GM12878 (cell line): ENCODE results near the gene JAML. TPM values are rescaled to one million over a fixed set of nuclear protein-coding genes. Genes with fewer than 3 reads are reported as not detected.

Experiments used
- BHLHE40 ChIP-seq, 2 experiments: fragments of 450-650 bp in 1 of 2; IDR thresholded peaks; 2 replicates each; pipeline ENCODE4 v1.6.1; 2011 to 2017; ENCODE audit warnings: low read depth in 2 of 2, borderline replicate concordance in 1 of 2, improper control_type of control experiment in 1 of 2, low read length in 1 of 2, mild to moderate bottlenecking in 1 of 2
- CREM ChIP-seq: IDR thresholded peaks from 2 replicates; pipeline ENCODE4 v1.6.1; 2014; ENCODE audit warnings: antibody characterized with exemption, low read depth
- EED ChIP-seq: sonication (generic); IDR thresholded peaks from 2 replicates; pipeline ENCODE4 v1.6.1; 2016; ENCODE audit warnings: antibody characterized with exemption, low read depth
- ESRRA ChIP-seq: IDR thresholded peaks from 2 replicates; pipeline ENCODE4 v1.6.1; 2012; ENCODE audit warnings: mild to moderate bottlenecking, low read length, improper control_type of control experiment
- GABPA ChIP-seq: IDR thresholded peaks from 2 replicates; pipeline ENCODE4 v1.6.1; 2014; ENCODE audit warnings: antibody characterized with exemption, low read depth, mild to moderate bottlenecking, inconsistent platforms
- GATAD2B ChIP-seq: fragments of 450-650 bp; conservative IDR thresholded peaks from 2 replicates; pipeline ENCODE4 v1.6.1; 2017; ENCODE audit warnings: low read depth, mild to moderate bottlenecking, moderate library complexity
- IKZF2 ChIP-seq, 2 experiments: fragments of 450-650 bp; IDR thresholded peaks; 2 replicates each; pipeline ENCODE4 v1.6.1; 2017; ENCODE audit warnings: mild to moderate bottlenecking in 2 of 2, moderate library complexity in 2 of 2
- MEF2A ChIP-seq: IDR thresholded peaks from 2 replicates; pipeline ENCODE4 v1.6.1; 2011; ENCODE audit warnings: low read depth, mild to moderate bottlenecking, low read length, moderate library complexity; ENCODE audit not compliant: insufficient read depth
- MTA2 ChIP-seq: fragments of 450-650 bp; IDR thresholded peaks from 2 replicates; pipeline ENCODE4 v1.6.1; 2016; ENCODE audit warnings: low read depth, mild to moderate bottlenecking, moderate library complexity
- MXI1 ChIP-seq: fragments of 150-350 bp; IDR thresholded peaks from 2 replicates; pipeline ENCODE4 v1.6.1; 2011; ENCODE audit warnings: low read depth, mild to moderate bottlenecking, inconsistent platforms, low read length, improper control_type of control experiment
- NRF1 ChIP-seq: conservative IDR thresholded peaks from 2 replicates; pipeline ENCODE4 v1.6.1; 2011; ENCODE audit warnings: mild to moderate bottlenecking, low read depth, low read length, improper control_type of control experiment
- POLR2AphosphoS2 ChIP-seq: IDR thresholded peaks from 2 replicates; pipeline ENCODE4 v1.6.1; 2011; ENCODE audit warnings: low read depth, mild to moderate bottlenecking, low read length, improper control_type of control experiment, moderate library complexity
- SREBF2 ChIP-seq: IDR thresholded peaks from 2 replicates; pipeline ENCODE4 v1.6.1; 2012; ENCODE audit warnings: mild to moderate bottlenecking, low read length
- SUPT20H ChIP-seq: IDR thresholded peaks from 2 replicates; pipeline ENCODE4 v1.6.1; 2011; ENCODE audit warnings: low read depth, mild to moderate bottlenecking, low read length, moderate library complexity, borderline replicate concordance; ENCODE audit not compliant: control insufficient read depth
- TCF12 ChIP-seq: IDR thresholded peaks from 2 replicates; pipeline ENCODE4 v1.6.1; 2011; ENCODE audit warnings: low read depth, mild to moderate bottlenecking, low read length
- ZNF24 ChIP-seq: fragments of 450-650 bp; IDR thresholded peaks from 2 replicates; pipeline ENCODE4 v1.6.1; 2017; ENCODE audit warnings: antibody characterized with exemption, mild to moderate bottlenecking
- ZSCAN29 ChIP-seq: fragments of 450-650 bp; IDR thresholded peaks from 2 replicates; pipeline ENCODE4 v1.6.1; 2017; ENCODE audit warnings: mild to moderate bottlenecking, moderate library complexity
- polyA plus RNA-seq, 11 experiments: library from polyadenylated mRNA; depleted of rRNA in 4 of 11; unstranded in 6 of 11; stranded (reverse) in 5 of 11; fragments of >200 nt; fragmentation: Nextera tagmentation in 4 of 11; fragmentation: Illumina TruSeq in 1 of 11; extraction: Ambion mirVana in 4 of 11; extraction: Trizol in 1 of 11; gene quantifications; 1 replicate in 1 of 11; 2 replicates in 10 of 11; pipeline versions ENCODE4 v1.2.1 to v1.2.3, GENCODE V29; 2011 to 2016; ENCODE audit warnings: inconsistent platforms in 2 of 11, missing spikeins in 2 of 11, low read depth in 1 of 11
- total RNA-seq, 4 experiments: library from RNA; depleted of rRNA in 3 of 4; stranded (reverse); fragments of >200 nt in 3 of 4; fragmentation: Illumina TruSeq in 1 of 4; extraction: Trizol in 1 of 4; gene quantifications; 2 replicates each; pipeline versions ENCODE4 v1.2.1 to v1.2.3, GENCODE V29; 2013 to 2021
- TF ChIP-seq, protein P1 (sequence below): fragments of 450-650 bp; IDR thresholded peaks from 2 replicates; pipeline ENCODE4 v1.6.1; 2018; ENCODE audit warnings: borderline replicate concordance, mild to moderate bottlenecking; ENCODE audit not compliant: partially characterized antibody
- TF ChIP-seq, protein P2 (sequence below): fragments of 450-650 bp; IDR thresholded peaks from 2 replicates; pipeline ENCODE4 v1.6.1; 2017; ENCODE audit warnings: mild to moderate bottlenecking, moderate library complexity
- TF ChIP-seq, protein P3 (sequence below): fragments of 450-650 bp; IDR thresholded peaks from 2 replicates; pipeline ENCODE4 v1.6.1; 2017; ENCODE audit warnings: low read depth, mild to moderate bottlenecking, moderate library complexity
- TF ChIP-seq, protein P4 (sequence below): fragments of 450-650 bp; IDR thresholded peaks from 2 replicates; pipeline ENCODE4 v1.6.1; 2016; ENCODE audit warnings: mild to moderate bottlenecking

The JAML gene
- total and polyA plus RNA-seq, 10 of the 15 experiments (the other 5 are each of a cell fraction or from before 2014, with no cell fraction given): 0.60 to 8.1 (median 3.5) TPM

DNA sequence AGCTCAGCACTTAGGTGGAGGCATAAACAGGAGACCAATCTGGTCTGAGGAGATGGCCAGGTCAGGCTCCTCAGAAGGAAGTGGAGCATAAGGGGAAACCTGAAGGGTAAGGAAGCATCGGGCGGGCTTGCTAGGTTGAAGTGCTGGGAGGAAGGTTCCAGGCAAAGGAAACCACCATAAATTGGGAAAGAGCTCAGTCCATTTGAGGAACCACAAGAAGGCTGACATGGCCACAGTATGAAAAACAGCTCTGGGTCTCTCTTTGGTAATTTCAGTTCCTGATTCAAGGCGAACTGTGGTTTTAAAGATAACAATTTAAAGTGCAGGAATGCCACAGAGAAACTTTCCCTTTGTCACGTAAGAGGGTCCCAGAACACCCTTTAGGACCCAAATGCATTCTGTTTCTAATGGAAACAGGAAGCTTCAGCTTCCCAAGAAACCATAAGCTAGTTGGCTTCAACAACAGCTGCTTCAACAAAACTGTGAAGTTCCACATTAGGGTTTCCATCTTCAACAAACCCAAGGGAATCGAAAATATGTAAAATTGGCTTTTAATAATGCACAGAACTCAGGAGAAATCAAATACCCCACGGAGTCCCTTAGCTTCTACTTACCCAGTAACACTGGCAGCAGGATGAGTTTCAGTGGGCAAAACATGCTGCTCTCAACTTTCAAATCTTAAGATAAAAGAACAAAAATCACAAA is 10.4 kb downstream of the JAML start (continued):
- peak; percentile 57; the same call in 1 of the 2 replicates for TF ChIP-seq CREM
- TF ChIP-seq NRF1: no peak
- peak; percentile 29; the same call in 1 of the 2 replicates for TF ChIP-seq TCF12
- TF ChIP-seq, protein P1, sequence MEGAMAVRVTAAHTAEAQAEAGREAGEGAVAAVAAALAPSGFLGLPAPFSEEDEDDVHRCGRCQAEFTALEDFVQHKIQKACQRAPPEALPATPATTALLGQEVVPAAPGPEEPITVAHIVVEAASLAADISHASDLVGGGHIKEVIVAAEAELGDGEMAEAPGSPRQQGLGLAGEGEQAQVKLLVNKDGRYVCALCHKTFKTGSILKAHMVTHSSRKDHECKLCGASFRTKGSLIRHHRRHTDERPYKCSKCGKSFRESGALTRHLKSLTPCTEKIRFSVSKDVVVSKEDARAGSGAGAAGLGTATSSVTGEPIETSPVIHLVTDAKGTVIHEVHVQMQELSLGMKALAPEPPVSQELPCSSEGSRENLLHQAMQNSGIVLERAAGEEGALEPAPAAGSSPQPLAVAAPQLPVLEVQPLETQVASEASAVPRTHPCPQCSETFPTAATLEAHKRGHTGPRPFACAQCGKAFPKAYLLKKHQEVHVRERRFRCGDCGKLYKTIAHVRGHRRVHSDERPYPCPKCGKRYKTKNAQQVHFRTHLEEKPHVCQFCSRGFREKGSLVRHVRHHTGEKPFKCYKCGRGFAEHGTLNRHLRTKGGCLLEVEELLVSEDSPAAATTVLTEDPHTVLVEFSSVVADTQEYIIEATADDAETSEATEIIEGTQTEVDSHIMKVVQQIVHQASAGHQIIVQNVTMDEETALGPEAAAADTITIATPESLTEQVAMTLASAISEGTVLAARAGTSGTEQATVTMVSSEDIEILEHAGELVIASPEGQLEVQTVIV: no peak
- TF ChIP-seq ESRRA: no peak
- no peak for TF ChIP-seq MEF2A
- TF ChIP-seq, protein P2, sequence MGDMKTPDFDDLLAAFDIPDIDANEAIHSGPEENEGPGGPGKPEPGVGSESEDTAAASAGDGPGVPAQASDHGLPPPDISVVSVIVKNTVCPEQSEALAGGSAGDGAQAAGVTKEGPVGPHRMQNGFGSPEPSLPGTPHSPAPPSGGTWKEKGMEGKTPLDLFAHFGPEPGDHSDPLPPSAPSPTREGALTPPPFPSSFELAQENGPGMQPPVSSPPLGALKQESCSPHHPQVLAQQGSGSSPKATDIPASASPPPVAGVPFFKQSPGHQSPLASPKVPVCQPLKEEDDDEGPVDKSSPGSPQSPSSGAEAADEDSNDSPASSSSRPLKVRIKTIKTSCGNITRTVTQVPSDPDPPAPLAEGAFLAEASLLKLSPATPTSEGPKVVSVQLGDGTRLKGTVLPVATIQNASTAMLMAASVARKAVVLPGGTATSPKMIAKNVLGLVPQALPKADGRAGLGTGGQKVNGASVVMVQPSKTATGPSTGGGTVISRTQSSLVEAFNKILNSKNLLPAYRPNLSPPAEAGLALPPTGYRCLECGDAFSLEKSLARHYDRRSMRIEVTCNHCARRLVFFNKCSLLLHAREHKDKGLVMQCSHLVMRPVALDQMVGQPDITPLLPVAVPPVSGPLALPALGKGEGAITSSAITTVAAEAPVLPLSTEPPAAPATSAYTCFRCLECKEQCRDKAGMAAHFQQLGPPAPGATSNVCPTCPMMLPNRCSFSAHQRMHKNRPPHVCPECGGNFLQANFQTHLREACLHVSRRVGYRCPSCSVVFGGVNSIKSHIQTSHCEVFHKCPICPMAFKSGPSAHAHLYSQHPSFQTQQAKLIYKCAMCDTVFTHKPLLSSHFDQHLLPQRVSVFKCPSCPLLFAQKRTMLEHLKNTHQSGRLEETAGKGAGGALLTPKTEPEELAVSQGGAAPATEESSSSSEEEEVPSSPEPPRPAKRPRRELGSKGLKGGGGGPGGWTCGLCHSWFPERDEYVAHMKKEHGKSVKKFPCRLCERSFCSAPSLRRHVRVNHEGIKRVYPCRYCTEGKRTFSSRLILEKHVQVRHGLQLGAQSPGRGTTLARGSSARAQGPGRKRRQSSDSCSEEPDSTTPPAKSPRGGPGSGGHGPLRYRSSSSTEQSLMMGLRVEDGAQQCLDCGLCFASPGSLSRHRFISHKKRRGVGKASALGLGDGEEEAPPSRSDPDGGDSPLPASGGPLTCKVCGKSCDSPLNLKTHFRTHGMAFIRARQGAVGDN: no peak
- TF ChIP-seq POLR2AphosphoS2: no peak
- TF ChIP-seq MXI1: no peak
- TF ChIP-seq EED: peak; percentile 96
- peak; percentile 59; the same call in 1 of the 2 replicates for TF ChIP-seq ZNF24
- TF ChIP-seq BHLHE40 (IDR thresholded peaks at IDR 0.05; ENCODE audit: borderline replicate concordance in 1 of 2, low read depth in 2 of 2, low read length in 1 of 2): peak; percentile 67 to 72; a peak in 2 of 4 replicates
- no peak for TF ChIP-seq SUPT20H
- peak; percentile 96 for TF ChIP-seq MTA2
- TF ChIP-seq GATAD2B: peak; percentile 88
- TF ChIP-seq, protein P3, sequence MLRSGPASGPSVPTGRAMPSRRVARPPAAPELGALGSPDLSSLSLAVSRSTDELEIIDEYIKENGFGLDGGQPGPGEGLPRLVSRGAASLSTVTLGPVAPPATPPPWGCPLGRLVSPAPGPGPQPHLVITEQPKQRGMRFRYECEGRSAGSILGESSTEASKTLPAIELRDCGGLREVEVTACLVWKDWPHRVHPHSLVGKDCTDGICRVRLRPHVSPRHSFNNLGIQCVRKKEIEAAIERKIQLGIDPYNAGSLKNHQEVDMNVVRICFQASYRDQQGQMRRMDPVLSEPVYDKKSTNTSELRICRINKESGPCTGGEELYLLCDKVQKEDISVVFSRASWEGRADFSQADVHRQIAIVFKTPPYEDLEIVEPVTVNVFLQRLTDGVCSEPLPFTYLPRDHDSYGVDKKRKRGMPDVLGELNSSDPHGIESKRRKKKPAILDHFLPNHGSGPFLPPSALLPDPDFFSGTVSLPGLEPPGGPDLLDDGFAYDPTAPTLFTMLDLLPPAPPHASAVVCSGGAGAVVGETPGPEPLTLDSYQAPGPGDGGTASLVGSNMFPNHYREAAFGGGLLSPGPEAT: peak; percentile 97
- TF ChIP-seq ZSCAN29: no peak
- TF ChIP-seq SREBF2: no peak
- TF ChIP-seq, protein P4, sequence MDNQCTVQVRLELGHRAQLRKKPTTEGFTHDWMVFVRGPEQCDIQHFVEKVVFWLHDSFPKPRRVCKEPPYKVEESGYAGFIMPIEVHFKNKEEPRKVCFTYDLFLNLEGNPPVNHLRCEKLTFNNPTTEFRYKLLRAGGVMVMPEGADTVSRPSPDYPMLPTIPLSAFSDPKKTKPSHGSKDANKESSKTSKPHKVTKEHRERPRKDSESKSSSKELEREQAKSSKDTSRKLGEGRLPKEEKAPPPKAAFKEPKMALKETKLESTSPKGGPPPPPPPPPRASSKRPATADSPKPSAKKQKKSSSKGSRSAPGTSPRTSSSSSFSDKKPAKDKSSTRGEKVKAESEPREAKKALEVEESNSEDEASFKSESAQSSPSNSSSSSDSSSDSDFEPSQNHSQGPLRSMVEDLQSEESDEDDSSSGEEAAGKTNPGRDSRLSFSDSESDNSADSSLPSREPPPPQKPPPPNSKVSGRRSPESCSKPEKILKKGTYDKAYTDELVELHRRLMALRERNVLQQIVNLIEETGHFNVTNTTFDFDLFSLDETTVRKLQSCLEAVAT: peak; percentile 81
- no peak for TF ChIP-seq GABPA
- TF ChIP-seq IKZF2 (IDR thresholded peaks at IDR 0.05): peak; percentile 99 to 100
